Endodermal cell (in vitro differentiated cells): ENCODE results near the gene LRP6. TPM values are rescaled to one million over a fixed set of nuclear protein-coding genes. Genes with fewer than 3 reads are reported as not detected.

ENCODE experiments used
- DNase-seq: peaks from one replicate; pipeline ENCODE4 v3.0.0-alpha.2; 2017
- H3K27ac ChIP-seq: 2 replicates; pipeline ENCODE4 v1.5.1; 2013; ENCODE audit warnings: mild to moderate bottlenecking, low read depth, low read length, moderate library complexity
- H3K27me3 ChIP-seq: 2 replicates; pipeline ENCODE4 v1.6.1; 2013; ENCODE audit warnings: mild to moderate bottlenecking, low read length, moderate library complexity; ENCODE audit not compliant: insufficient read depth, control insufficient read depth, poor library complexity, severe bottlenecking
- H3K36me3 ChIP-seq: 2 replicates; pipeline ENCODE4 v1.7.0; 2013; ENCODE audit warnings: mild to moderate bottlenecking, low read length, moderate library complexity; ENCODE audit not compliant: control insufficient read depth, insufficient read depth
- H3K4me1 ChIP-seq: one replicate; pipeline ENCODE4 v1.7.0; 2013; ENCODE audit warnings: low read length; ENCODE audit not compliant: control insufficient read depth, insufficient read depth
- H3K4me3 ChIP-seq: 2 replicates; pipeline ENCODE4 v1.5.1; 2013; ENCODE audit warnings: mild to moderate bottlenecking, low read length, moderate library complexity
- H3K9ac ChIP-seq: 2 replicates; pipeline ENCODE4 v1.6.1; 2013; ENCODE audit warnings: mild to moderate bottlenecking, low read length, moderate library complexity; ENCODE audit not compliant: poor library complexity, severe bottlenecking; ENCODE audit errors: extremely low read depth
- H3K9me3 ChIP-seq: 2 replicates; pipeline ENCODE4 v1.6.1; 2013; ENCODE audit warnings: mild to moderate bottlenecking, low read length, moderate library complexity; ENCODE audit not compliant: control insufficient read depth
- H3K27ac Mint-ChIP-seq: 2 replicates; pipeline ENCODE4 v1.8.0; 2020; ENCODE audit warnings: mixed read lengths
- H3K27me3 Mint-ChIP-seq: 2 replicates; pipeline ENCODE4 v1.8.0; 2021; ENCODE audit warnings: mild to moderate bottlenecking, mixed read lengths; ENCODE audit not compliant: insufficient read depth
- H3K36me3 Mint-ChIP-seq: 2 replicates; pipeline ENCODE4 v1.8.0; 2020; ENCODE audit warnings: low read depth, mixed read lengths
- H3K4me1 Mint-ChIP-seq: 2 replicates; pipeline ENCODE4 v1.8.0; 2020; ENCODE audit warnings: mixed read lengths
- H3K4me3 Mint-ChIP-seq: 2 replicates; pipeline ENCODE4 v1.8.0; 2020; ENCODE audit warnings: mild to moderate bottlenecking, moderate library complexity, mixed read lengths
- H3K9me3 Mint-ChIP-seq: 2 replicates; pipeline ENCODE4 v1.8.0; 2020; ENCODE audit warnings: mild to moderate bottlenecking, mixed read lengths
- WGBS, 2 experiments: methylation state at CpG; one replicate each; pipeline versions ENCODE4 v1.1.5 to v1.1.7; 2013; ENCODE audit warnings: missing lambda C conversion rate in 2 of 2, mixed read lengths in 1 of 2; ENCODE audit not compliant: insufficient coverage in 1 of 2, insufficient read length in 1 of 2; 5-methylcytosine and 5-hydroxymethylcytosine counted together
- total RNA-seq, 2 donors: library from RNA; stranded (reverse); fragmentation: NEBNext Ultra II Directional in 1 of 2; extraction: Animal tissue kit (Norgen Biotek cat#: 25700) in 1 of 2; gene quantifications; 2 replicates in 1 of 2; 3 replicates in 1 of 2; pipeline ENCODE4 v1.2.1, GENCODE V29; 2021
- TF ChIP-seq, protein P1 (sequence below): fragments of 200-600 bp; sonication (generic); conservative IDR thresholded peaks from 2 replicates; pipeline ENCODE4 v1.5.0; 2021; ENCODE audit warnings: antibody characterized with exemption, mild to moderate bottlenecking

Gene LRP6
- total RNA-seq, 2 donors from 2014 or later: 109 to 182 TPM

DNA sequence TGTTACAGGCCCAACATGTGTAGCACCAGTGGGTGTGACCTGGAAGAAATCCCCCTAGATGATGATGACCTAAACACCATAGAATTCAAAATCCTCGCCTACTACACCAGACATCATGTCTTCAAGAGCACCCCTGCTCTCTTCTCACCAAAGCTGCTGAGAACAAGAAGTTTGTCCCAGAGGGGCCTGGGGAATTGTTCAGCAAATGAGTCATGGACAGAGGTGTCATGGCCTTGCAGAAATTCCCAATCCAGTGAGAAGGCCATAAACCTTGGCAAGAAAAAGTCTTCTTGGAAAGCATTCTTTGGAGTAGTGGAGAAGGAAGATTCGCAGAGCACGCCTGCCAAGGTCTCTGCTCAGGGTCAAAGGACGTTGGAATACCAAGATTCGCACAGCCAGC lies 187.6 kb downstream of the LRP6 start:
- Histone ChIP-seq H3K27ac (no peak overlapping the region), H3K9me3 (no peaks in the 10 kb centered on the region), H3K4me1 (no peaks in the 10 kb centered on the region), H3K36me3 (no peaks in the 10 kb centered on the region), H3K4me3 (no peak overlapping the region), H3K9ac (no peak overlapping the region), H3K27me3 (no peaks in the 10 kb centered on the region)
- H3K4me3 Mint-ChIP-seq: no peak overlapping the region
- peaks cover 12% of the 10 kb centered on the region for H3K4me1 Mint-ChIP-seq
- TF ChIP-seq, protein P1, sequence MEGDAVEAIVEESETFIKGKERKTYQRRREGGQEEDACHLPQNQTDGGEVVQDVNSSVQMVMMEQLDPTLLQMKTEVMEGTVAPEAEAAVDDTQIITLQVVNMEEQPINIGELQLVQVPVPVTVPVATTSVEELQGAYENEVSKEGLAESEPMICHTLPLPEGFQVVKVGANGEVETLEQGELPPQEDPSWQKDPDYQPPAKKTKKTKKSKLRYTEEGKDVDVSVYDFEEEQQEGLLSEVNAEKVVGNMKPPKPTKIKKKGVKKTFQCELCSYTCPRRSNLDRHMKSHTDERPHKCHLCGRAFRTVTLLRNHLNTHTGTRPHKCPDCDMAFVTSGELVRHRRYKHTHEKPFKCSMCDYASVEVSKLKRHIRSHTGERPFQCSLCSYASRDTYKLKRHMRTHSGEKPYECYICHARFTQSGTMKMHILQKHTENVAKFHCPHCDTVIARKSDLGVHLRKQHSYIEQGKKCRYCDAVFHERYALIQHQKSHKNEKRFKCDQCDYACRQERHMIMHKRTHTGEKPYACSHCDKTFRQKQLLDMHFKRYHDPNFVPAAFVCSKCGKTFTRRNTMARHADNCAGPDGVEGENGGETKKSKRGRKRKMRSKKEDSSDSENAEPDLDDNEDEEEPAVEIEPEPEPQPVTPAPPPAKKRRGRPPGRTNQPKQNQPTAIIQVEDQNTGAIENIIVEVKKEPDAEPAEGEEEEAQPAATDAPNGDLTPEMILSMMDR: no peak
- peaks cover 5% of the 10 kb centered on the region for H3K36me3 Mint-ChIP-seq
- no peaks in the 10 kb centered on the region for H3K27me3 Mint-ChIP-seq
- no peak overlapping the region for H3K27ac Mint-ChIP-seq
- WGBS, 2 experiments: 92% methylated on average over 4 to 5 of the region's 5 CpGs
- no peaks in the 10 kb centered on the region for H3K9me3 Mint-ChIP-seq
- DNase-seq: peak; percentile 43

DNA sequence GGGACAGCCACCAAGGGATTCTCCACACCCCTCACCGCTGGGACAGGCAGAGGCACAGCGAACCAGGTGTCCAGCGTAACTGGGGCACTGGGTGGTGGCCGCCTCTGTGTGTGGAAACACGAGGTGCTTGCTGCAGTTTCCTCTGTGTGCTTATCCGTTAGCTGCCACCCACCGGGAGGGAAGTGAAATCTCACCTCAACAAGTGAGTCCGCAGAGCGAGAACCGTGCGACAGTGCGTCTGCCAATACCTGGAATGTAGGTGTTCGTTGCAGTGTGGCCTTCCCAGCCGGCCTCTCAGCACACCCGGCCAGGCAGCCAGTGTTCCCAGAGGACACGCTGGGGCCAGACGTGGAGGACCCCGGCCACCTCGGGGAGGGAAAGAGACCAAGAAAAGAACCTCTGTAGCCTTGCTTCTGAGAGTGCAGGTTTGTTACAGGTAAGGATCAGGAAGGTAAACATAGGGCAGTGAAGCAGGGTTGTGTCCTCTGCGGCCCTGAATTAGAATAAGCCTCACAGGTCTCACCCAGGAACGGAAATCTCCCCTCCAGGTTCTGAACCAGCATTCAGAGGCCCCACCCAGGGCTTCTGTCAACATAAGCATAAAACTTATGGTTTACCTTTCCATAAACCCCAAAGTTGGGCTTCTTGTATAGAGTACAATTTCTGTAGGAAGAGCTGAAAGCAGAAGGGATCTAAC lies 194.6 kb downstream of the LRP6 start:
- Mint-ChIP-seq H3K36me3 (peaks cover 5% of the 10 kb centered on the region), H3K27me3 (no peaks in the 10 kb centered on the region), H3K4me1 (peaks cover 50% of the 10 kb centered on the region), H3K9me3 (no peaks in the 10 kb centered on the region), H3K4me3 (peak overlapping the region; percentile 30), H3K27ac (peak overlapping the region; percentile 91)
- no peaks in the 10 kb centered on the region for H3K36me3 ChIP-seq
- H3K9ac ChIP-seq: no peak overlapping the region
- H3K9me3 ChIP-seq: no peaks in the 10 kb centered on the region
- TF ChIP-seq, protein P1: no peak
- no peak overlapping the region for H3K4me3 ChIP-seq
- peak; percentile 78 for DNase-seq
- H3K27ac ChIP-seq: no peak overlapping the region
- H3K4me1 ChIP-seq: peaks cover 17% of the 10 kb centered on the region
- H3K27me3 ChIP-seq: no peaks in the 10 kb centered on the region
- 74 to 82% methylated on average over 14 to 21 of the region's 21 CpGs for WGBS, 2 experiments

- peak within 1 kb of the TSS; percentile 30 for H3K4me3 Mint-ChIP-seq
- DNase-seq: no peak
- TF ChIP-seq, protein P1: peak; percentile 65
- no peaks in the 10 kb centered on the region for H3K27me3 Mint-ChIP-seq
- peaks cover 6% of the 10 kb centered on the region for H3K36me3 Mint-ChIP-seq
- peak within 1 kb of the TSS; percentile 91 for H3K27ac Mint-ChIP-seq
- peaks cover 50% of the 10 kb centered on the region for H3K4me1 Mint-ChIP-seq
- Histone ChIP-seq H3K27me3 (no peaks in the 10 kb centered on the region), H3K36me3 (no peaks in the 10 kb centered on the region), H3K9ac (no peak within 1 kb of the TSS), H3K9me3 (no peaks in the 10 kb centered on the region), H3K4me1 (peaks cover 17% of the 10 kb centered on the region), H3K27ac (no peak within 1 kb of the TSS), H3K4me3 (no peak within 1 kb of the TSS)
- 77 to 85% methylated on average over 8 to 12 of the region's 12 CpGs for WGBS, 2 experiments
- H3K9me3 Mint-ChIP-seq: no peaks in the 10 kb centered on the region
These were observed 195.9 kb downstream of the LRP6 start, which contains the start of gene BCL2L14 for GRCh38 chr12:12070674-12071656. TSS of gene BCL2L14 (plus strand) at chr12:12070939. CDS start at chr12:12079306, 8,367 bp downstream.
